Endothelial cell of umbilical vein (primary cell): Measurements from ENCODE around the gene RGS10. TPM values are rescaled to one million over a fixed set of nuclear protein-coding genes. Genes with fewer than 3 reads are reported as not detected.

Source experiments
- BruUV-seq: library from RNA; stranded (reverse); fragments of 400-500 nt; replicated peaks from 2 replicates; lab custom pipeline; 2021; lab: Mats Ljungman, UMichigan
- CTCF ChIA-PET: fragments of 300-600, 350-600 bp; sonication (Branson Sonifier 250); formaldehyde crosslinking; loops from one replicate; lab custom pipeline; 2021; ENCODE audit warnings: antibody characterized with exemption, inconsistent platforms; lab: Charles Lee
- POLR2A ChIA-PET: fragments of 300-600, 350-600 bp; sonication (Branson Sonifier 250); formaldehyde crosslinking; loops from one replicate; lab custom pipeline; 2021; ENCODE audit warnings: antibody characterized with exemption, inconsistent platforms; lab: Charles Lee
- DNase-seq: peaks from one replicate; pipeline ENCODE4 v3.0.0-alpha.2; 2011; ENCODE audit warnings: low read depth, low spot score
- FAIRE-seq: peaks from 2 replicates; lab custom pipeline; 2011; peaks lifted over from hg19 to GRCh38; lab: Jason Lieb, UNC
- H2AFZ ChIP-seq: 2 replicates; pipeline ENCODE4 v1.6.0; 2012; ENCODE audit warnings: low read depth, low read length, control low read depth, inconsistent platforms
- H3K27ac ChIP-seq: 2 replicates; pipeline ENCODE4 v1.5.1; 2011; ENCODE audit warnings: low read depth, mild to moderate bottlenecking, control low read depth, low read length, moderate library complexity; ENCODE audit not compliant: insufficient read depth
- H3K27me3 ChIP-seq, 2 experiments: 2 replicates each; pipeline versions ENCODE4 v1.6.0 to v1.6.1; 2011; ENCODE audit warnings: low read length in 2 of 2, mixed read lengths in 1 of 2; ENCODE audit not compliant: control insufficient read depth in 2 of 2, insufficient read depth in 2 of 2
- H3K36me3 ChIP-seq, 2 experiments: 2 replicates in 1 of 2; 3 replicates in 1 of 2; pipeline ENCODE4 v1.5.1; 2011; ENCODE audit warnings: low read length in 2 of 2, mild to moderate bottlenecking in 1 of 2, moderate library complexity in 1 of 2; ENCODE audit not compliant: control insufficient read depth in 2 of 2, insufficient read depth in 2 of 2; ENCODE audit errors: extremely low read depth in 1 of 2
- H3K4me1 ChIP-seq: 3 replicates; pipeline ENCODE4 v1.5.1; 2011; ENCODE audit warnings: mild to moderate bottlenecking, low read length; ENCODE audit not compliant: control insufficient read depth, insufficient read depth; ENCODE audit errors: extremely low read depth
- H3K4me2 ChIP-seq: 2 replicates; pipeline ENCODE4 v1.6.1; 2011; ENCODE audit warnings: low read length, control low read depth, mixed read lengths; ENCODE audit not compliant: insufficient read depth
- H3K4me3 ChIP-seq, 3 experiments: fragments of 200-600 bp in 1 of 3; sonication (generic), shearing (Covaris generic) in 1 of 3; replicated peaks in 1 of 3; 2 replicates each; pipeline ENCODE4 v1.5.1; 2011 to 2016; ENCODE audit warnings: control low read depth in 3 of 3, low read length in 3 of 3, mild to moderate bottlenecking in 2 of 3, inconsistent platforms in 1 of 3, low read depth in 1 of 3, moderate library complexity in 1 of 3; ENCODE audit not compliant: insufficient read depth in 1 of 3
- H3K79me2 ChIP-seq: 2 replicates; pipeline ENCODE4 v1.6.0; 2012; ENCODE audit warnings: low read length, inconsistent platforms; ENCODE audit not compliant: control insufficient read depth, insufficient read depth
- H3K9ac ChIP-seq: replicated peaks from 2 replicates; pipeline ENCODE3; 2011; ENCODE audit warnings: low read length, control low read depth; ENCODE audit not compliant: insufficient read depth; ENCODE audit errors: extremely low read depth
- H3K9me1 ChIP-seq: replicated peaks from 3 replicates; pipeline ENCODE4 v1.6.0; 2011; ENCODE audit warnings: mild to moderate bottlenecking, low read length; ENCODE audit not compliant: control insufficient read depth, insufficient read depth; ENCODE audit errors: extremely low read depth
- H3K9me3 ChIP-seq: replicated peaks from 2 replicates; pipeline ENCODE4 v1.5.1; 2012; ENCODE audit warnings: low read length, inconsistent platforms; ENCODE audit not compliant: control insufficient read depth, insufficient read depth
- H4K20me1 ChIP-seq: replicated peaks from 2 replicates; pipeline ENCODE3; 2011; ENCODE audit warnings: mild to moderate bottlenecking, low read length; ENCODE audit not compliant: control insufficient read depth, insufficient read depth; ENCODE audit errors: extremely low read depth
- CTCF ChIP-seq, 2 donors: IDR thresholded peaks; 1 replicate in 1 of 2; 2 replicates in 1 of 2; pipeline ENCODE4 v1.5.1; 2011; ENCODE audit warnings: low read length in 2 of 2, mild to moderate bottlenecking in 2 of 2, moderate library complexity in 2 of 2, control low read depth in 1 of 2, inconsistent platforms in 1 of 2, low read depth in 1 of 2; ENCODE audit not compliant: insufficient read depth in 1 of 2; ENCODE audit errors: extremely low read depth in 1 of 2
- EZH2 ChIP-seq: IDR thresholded peaks from 2 replicates; pipeline ENCODE4 v1.6.1; 2012; ENCODE audit warnings: borderline replicate concordance, low read depth, mild to moderate bottlenecking, moderate library complexity, low read length, inconsistent platforms; ENCODE audit not compliant: severe bottlenecking
- FOS ChIP-seq: IDR thresholded peaks from 2 replicates; pipeline ENCODE4 v1.6.1; 2011; ENCODE audit warnings: mild to moderate bottlenecking, low read length, moderate library complexity, borderline replicate concordance; ENCODE audit not compliant: insufficient read depth
- GATA2 ChIP-seq: IDR thresholded peaks from 2 replicates; pipeline ENCODE4 v1.7.0; 2011; ENCODE audit warnings: low read depth, mild to moderate bottlenecking, moderate library complexity, mixed read lengths, low read length; ENCODE audit not compliant: insufficient read length, insufficient read depth
- JUN ChIP-seq: IDR thresholded peaks from 2 replicates; pipeline ENCODE4 v1.6.1; 2011; ENCODE audit warnings: borderline replicate concordance, low read depth; ENCODE audit not compliant: insufficient read length, insufficient read depth
- MAX ChIP-seq: IDR thresholded peaks from 2 replicates; pipeline ENCODE4 v1.6.1; 2011; ENCODE audit not compliant: insufficient read depth, insufficient read length
- MYC ChIP-seq: IDR thresholded peaks from one replicate; pipeline ENCODE4 v1.6.1; 2011; ENCODE audit warnings: mild to moderate bottlenecking, low read depth, low read length
- POLR2A ChIP-seq: IDR thresholded peaks from 2 replicates; pipeline ENCODE4 v1.6.1; 2012; ENCODE audit warnings: low read depth, mild to moderate bottlenecking, control low read depth, low read length
- POLR2AphosphoS5 ChIP-seq: IDR thresholded peaks from 2 replicates; pipeline ENCODE4 v1.6.1; 2012; ENCODE audit warnings: low read depth, mild to moderate bottlenecking, control low read depth, low read length, moderate library complexity; ENCODE audit not compliant: insufficient read depth
- dilution Hi-C: fragments of 300-500 bp; cut with MboI; formaldehyde crosslinking; loops from one replicate; pipeline ENCODE4 v1.15.0; 2019; ENCODE audit warnings: low sequenced_read_pairs; ENCODE audit not compliant: extremely low pct_ligation_motif_present
- intact Hi-C: fragments of 100-400 bp; cut with micrococcal nuclease; formaldehyde crosslinking; loops from one replicate; pipeline ENCODE4 v1.10.0; 2022
- polyA plus RNA-seq, 4 experiments: library from polyadenylated mRNA; depleted of rRNA in 3 of 4; stranded (reverse) in 3 of 4; unstranded in 1 of 4; fragments of >200 nt; gene quantifications; 2 replicates each; pipeline versions ENCODE4 v1.2.1 to v1.2.3, GENCODE V29; 2011 to 2012; ENCODE audit warnings: missing spikeins in 1 of 4
- total RNA-seq: library from RNA; stranded (reverse); gene quantifications from 2 replicates; pipeline ENCODE4 v1.2.3, GENCODE V29; 2021

The RGS10 gene
- total and polyA plus RNA-seq, 2 donors (not counting 3 experiments of a cell fraction or from before 2014, with no cell fraction given) = 7.8 to 22.4 TPM

- H3K4me2 ChIP-seq = no peak overlapping the region
- BruUV-seq = no TSS peak
- H4K20me1 ChIP-seq = no peaks in the 10 kb centered on the region
- no peaks in the 10 kb centered on the region for H3K27me3 ChIP-seq
- no peaks in the 10 kb centered on the region for H3K9me1 ChIP-seq
- no peak overlapping the region for H3K27ac ChIP-seq
- dilution Hi-C loops = no loop called here
- CTCF ChIA-PET = interaction anchor here (0.7 to 2.3 kb wide), 4 partner anchors 9 to 82 kb away, joined by 3 to 8 read pairs (median 4); no protein-coding TSS in a partner anchor
- no peak overlapping the region for H3K9ac ChIP-seq
- intact Hi-C loops = no loop called here
- H2AFZ ChIP-seq = no peak overlapping the region
- TF ChIP-seq POLR2AphosphoS5 = no peak
- no peak for TF ChIP-seq JUN
- no peak for TF ChIP-seq MYC
- TF ChIP-seq MAX = no peak
- no peak for TF ChIP-seq GATA2
- no peak for TF ChIP-seq CTCF (IDR thresholded peaks at IDR 0.05; ENCODE audit: extremely low read depth in 1 of 2, insufficient read depth in 1 of 2, low read depth in 1 of 2, low read length in 2 of 2)
- no peak for TF ChIP-seq EZH2
- TF ChIP-seq POLR2A = no peak
- TF ChIP-seq FOS = no peak
- DNase-seq = no peak
- no peaks in the 10 kb centered on the region for H3K36me3 ChIP-seq
- POLR2A ChIA-PET = no interaction called here
- peaks cover 4% of the 10 kb centered on the region for H3K4me1 ChIP-seq
- no peaks in the 10 kb centered on the region for H3K9me3 ChIP-seq
- no peak overlapping the region for H3K4me3 ChIP-seq
- no peaks in the 10 kb centered on the region for H3K79me2 ChIP-seq
- no peak for FAIRE-seq
Observed at GRCh38 chr10:119526621-119527592, 15.6 kb downstream of the RGS10 start.
